Lower lobe of right lung (tissue), 2 donors: ENCODE data around the gene TOR1B. TPM values are rescaled to one million over a fixed set of nuclear protein-coding genes. Genes with fewer than 3 reads are reported as not detected.

Experiments
- ATAC-seq, 2 donors: fragments of 200-7000 bp; cut with Tn5 transposase; one replicate each; pipeline ENCODE4 v1.9.1; 2020 to 2022; ENCODE audit warnings: mild to moderate bottlenecking in 2 of 2, moderate library complexity in 2 of 2
- DNase-seq: peaks from one replicate; pipeline ENCODE4 v3.0.0-alpha.2; 2020
- H3K27ac ChIP-seq: fragments of 200-600 bp; one replicate; pipeline ENCODE4 v1.8.0; 2022
- H3K27me3 ChIP-seq: fragments of 200-600 bp; one replicate; pipeline ENCODE4 v1.8.0; 2022; ENCODE audit warnings: low read depth
- H3K36me3 ChIP-seq: fragments of 200-600 bp; one replicate; pipeline ENCODE4 v1.8.0; 2022; ENCODE audit warnings: mild to moderate bottlenecking
- H3K4me1 ChIP-seq: fragments of 200-600 bp; one replicate; pipeline ENCODE4 v1.8.0; 2022
- H3K4me3 ChIP-seq: fragments of 200-600 bp; one replicate; pipeline ENCODE4 v1.8.0; 2022; ENCODE audit warnings: mild to moderate bottlenecking
- H3K9me3 ChIP-seq: fragments of 200-600 bp; one replicate; pipeline ENCODE4 v1.8.0; 2022
- CTCF ChIP-seq: fragments of 200-600 bp; IDR thresholded peaks from one replicate; pipeline ENCODE4 v1.8.0; 2022; ENCODE audit warnings: antibody characterized with exemption, mild to moderate bottlenecking
- intact Hi-C: fragments of 100-400 bp; cut with DNase I; formaldehyde crosslinking; loops from one replicate; pipeline ENCODE4 v1.11.0; 2022
- total RNA-seq: library from RNA; stranded (reverse); fragmentation: NEBNext Ultra II Directional; extraction: Animal tissue kit (Norgen Biotek cat#: 25700); gene quantifications from one replicate; pipeline ENCODE4 v1.2.1, GENCODE V29; 2021
- donor health status: DM: no; HTN: yes; CAD: no; lungs with severe emphysema.

The TOR1B gene
- total RNA-seq, 1 donor from 2014 or later: 34.9 TPM

GRCh38 chr9:129840034-129840433 is 37.0 kb downstream of the TOR1B start:
- ATAC-seq (no peak), DNase-seq (no peak)
- TF ChIP-seq CTCF: no peak
- no peaks in the 10 kb centered on the region for H3K9me3 ChIP-seq
- intact Hi-C loops: no loop called here
- H3K4me3 ChIP-seq: no peak overlapping the region
- H3K27me3 ChIP-seq: no peaks in the 10 kb centered on the region
- no peaks in the 10 kb centered on the region for H3K36me3 ChIP-seq
- H3K27ac ChIP-seq: no peak overlapping the region
- peaks cover 25% of the 10 kb centered on the region for H3K4me1 ChIP-seq

GRCh38 chr9:129841071-129841470 is 38.1 kb downstream of the TOR1B start:
- no peak for ATAC-seq
- no peak overlapping the region for H3K4me3 ChIP-seq
- intact Hi-C loops: no loop called here
- H3K36me3 ChIP-seq: no peaks in the 10 kb centered on the region
- H3K27me3 ChIP-seq: no peaks in the 10 kb centered on the region
- DNase-seq: no peak
- H3K9me3 ChIP-seq: no peaks in the 10 kb centered on the region
- no peak for TF ChIP-seq CTCF
- peaks cover 23% of the 10 kb centered on the region for H3K4me1 ChIP-seq
- no peak overlapping the region for H3K27ac ChIP-seq

GRCh38 chr9:129845373-129845772 is 42.4 kb downstream of the TOR1B start:
- H3K27me3 ChIP-seq: no peaks in the 10 kb centered on the region

GRCh38 chr9:129848712-129849441 is 45.9 kb downstream of the TOR1B start:
- Histone ChIP-seq H3K9me3 (no peaks in the 10 kb centered on the region), H3K27me3 (no peaks in the 10 kb centered on the region), H3K27ac (no peak overlapping the region), H3K36me3 (peaks cover 44% of the 10 kb centered on the region), H3K4me1 (no peaks in the 10 kb centered on the region), H3K4me3 (no peak overlapping the region)
- peak in 1 of 2 donors; percentile 47 for ATAC-seq
- TF ChIP-seq CTCF: no peak
- DNase-seq: no peak
- intact Hi-C loops: no loop called here

More at GRCh38 chr9:129845373-129845772, 42.4 kb downstream of the TOR1B start:
- Histone ChIP-seq H3K27ac (no peak overlapping the region), H3K36me3 (peaks cover 9% of the 10 kb centered on the region), H3K4me1 (no peaks in the 10 kb centered on the region), H3K4me3 (no peak overlapping the region), H3K9me3 (no peaks in the 10 kb centered on the region)
- no peak for TF ChIP-seq CTCF
- intact Hi-C loops: no loop called here
- DNase-seq: no peak
- ATAC-seq: no peak

GRCh38 chr9:129849901-129850300 is 46.9 kb downstream of the TOR1B start:
- H3K27ac ChIP-seq: no peak overlapping the region
- intact Hi-C loops: no loop called here

More at GRCh38 chr9:129849901-129850300, 46.9 kb downstream of the TOR1B start:
- ATAC-seq (no peak), DNase-seq (no peak)
- no peaks in the 10 kb centered on the region for H3K9me3 ChIP-seq
- H3K27me3 ChIP-seq: no peaks in the 10 kb centered on the region
- no peak for TF ChIP-seq CTCF
- H3K4me1 ChIP-seq: no peaks in the 10 kb centered on the region
- peaks cover 55% of the 10 kb centered on the region for H3K36me3 ChIP-seq
- H3K4me3 ChIP-seq: no peak overlapping the region
